ENCODE data around the gene KRTAP5-5.

KRTAP5-5 gene

DNA sequence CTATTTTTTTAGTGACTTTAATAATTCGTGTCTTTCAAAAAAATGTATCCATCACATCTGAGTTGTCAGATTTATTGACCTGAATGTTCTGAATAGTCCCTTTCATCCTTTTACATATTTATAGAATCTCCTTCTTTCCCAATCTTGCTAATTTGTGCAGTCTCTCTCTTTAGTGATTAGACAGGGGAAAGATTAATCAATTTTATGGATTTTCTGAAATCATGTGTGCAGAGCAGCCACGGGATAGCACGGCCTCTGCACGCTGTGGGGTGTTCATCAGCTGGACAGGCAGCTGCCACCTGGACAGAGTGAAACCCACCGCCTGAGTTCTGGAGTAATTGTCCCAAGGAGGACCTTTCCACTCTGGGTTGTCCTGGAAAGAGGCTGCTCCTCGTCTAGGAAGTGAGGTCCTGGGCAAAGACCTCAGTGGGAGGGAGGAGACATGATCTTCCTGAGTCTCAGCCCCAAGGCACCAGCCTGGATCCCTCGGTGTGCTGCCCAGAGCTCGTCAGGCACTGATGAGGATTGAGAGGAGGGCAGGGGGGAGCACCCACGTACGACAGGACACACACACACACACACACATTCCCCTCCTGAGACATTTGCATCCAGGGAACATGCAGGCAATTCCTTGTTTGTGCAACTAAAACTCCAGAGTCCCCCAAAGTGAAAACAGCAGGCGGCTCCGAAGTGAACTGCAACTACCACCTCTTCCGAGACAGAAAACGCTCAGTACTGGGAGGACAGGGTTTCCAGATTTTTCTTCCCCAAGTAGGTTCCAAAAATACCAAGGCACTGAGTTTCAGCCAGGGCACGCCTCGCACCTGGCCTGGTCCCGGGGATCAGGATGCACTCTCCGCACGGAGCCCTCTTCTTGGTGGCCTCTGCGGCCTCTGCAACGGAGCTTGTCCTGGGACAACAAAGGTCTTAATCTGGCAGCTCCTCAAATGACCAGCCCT, 44.9 kb downstream of the KRTAP5-5 start:
- no peak for DNase-seq (ENCODE audit: low read depth, low spot score)

DNA sequence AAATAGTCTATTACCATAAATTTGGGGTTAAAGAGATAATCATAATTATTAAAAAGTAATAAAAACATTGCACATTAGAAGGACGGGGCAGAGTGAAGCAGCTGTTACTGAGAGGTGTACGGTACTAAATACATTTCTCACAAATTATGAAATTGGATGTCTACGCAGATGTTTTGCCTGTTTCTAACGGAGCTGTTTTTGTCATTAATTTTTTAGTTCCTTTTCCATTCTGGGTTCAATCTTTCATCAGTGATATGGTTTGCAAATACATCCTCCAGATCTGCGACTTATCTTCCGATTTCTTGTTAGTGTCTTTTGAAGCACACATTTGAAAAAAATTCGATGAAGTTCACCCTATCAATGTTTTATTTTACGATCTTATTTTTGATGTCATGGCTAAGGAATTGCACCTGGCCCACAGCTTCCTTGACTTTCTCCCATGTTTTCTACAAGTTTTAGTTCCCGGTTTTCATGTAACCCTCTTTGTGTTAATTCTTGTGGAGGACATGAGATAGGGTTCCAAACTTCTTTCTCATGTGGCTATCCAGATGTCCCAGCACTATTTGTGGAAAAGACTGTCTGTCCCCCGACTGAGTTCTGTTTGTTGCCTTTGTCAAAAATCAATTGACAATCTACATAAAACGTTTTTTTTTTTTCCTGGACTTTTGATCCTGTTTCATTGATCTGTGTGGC, 46.1 kb downstream of the KRTAP5-5 start:
- no peak for DNase-seq (ENCODE audit: low read depth, low spot score)

DNA sequence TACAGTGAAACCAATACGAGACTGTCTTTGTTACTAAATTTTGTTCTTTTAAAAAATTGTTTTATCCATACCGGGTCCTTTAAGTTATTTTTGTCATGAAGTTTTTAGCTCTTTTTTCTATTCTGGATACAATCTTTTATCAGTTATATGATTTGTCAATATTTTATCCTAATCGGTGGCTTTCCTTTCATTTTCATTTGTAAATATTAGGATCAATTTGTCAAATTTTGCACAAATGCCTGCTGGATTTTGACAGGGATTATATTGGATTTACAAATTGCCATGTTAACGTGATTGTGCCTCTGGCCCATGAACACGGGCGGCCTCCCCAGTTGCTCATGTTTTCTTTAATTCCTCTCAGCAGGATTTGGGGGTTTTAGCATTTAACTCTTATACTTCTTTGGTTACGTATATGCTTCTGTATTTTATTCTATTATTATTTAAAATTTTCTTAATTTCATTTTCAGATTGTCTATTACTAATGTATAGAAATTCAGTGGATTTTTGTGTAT, 46.7 kb downstream of the KRTAP5-5 start:
- no peak for DNase-seq (ENCODE audit: low read depth, low spot score)

DNA sequence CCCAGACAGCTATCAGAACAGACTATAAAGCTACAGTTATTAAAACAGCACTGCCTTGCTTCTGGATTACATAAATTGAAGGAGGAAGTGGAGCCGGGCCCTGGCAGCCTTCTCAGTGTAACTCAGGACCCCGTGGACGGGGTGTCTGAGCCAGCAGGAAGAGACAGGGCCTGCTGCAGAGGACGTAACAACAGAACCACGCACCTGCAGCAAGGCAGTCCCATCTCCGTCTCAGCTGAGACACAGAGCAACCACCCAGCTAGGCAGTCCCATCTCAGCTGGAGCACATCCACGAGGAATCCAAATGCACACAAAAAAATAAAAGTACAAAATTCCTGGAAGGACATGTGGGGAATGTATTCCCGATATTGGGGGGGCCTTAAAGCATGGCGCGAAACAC, 50.3 kb downstream of the KRTAP5-5 start:
- DNase-seq (ENCODE audit: low read depth, low spot score), result no peak
